Central memory CD8-positive, alpha-beta T cell (primary cell): ENCODE data around the gene SHC2.
"Not testable (repeated sequence)": the region's sequence is repeated elsewhere in the genome, so short reads cannot be mapped to it uniquely, and the experiment has no call there.

ENCODE experiments used
- ATAC-seq: fragments of 150-1000 bp; cut with Tn5 transposase; replicated peaks from 2 replicates; pipeline ENCODE4 v1.10.0; 2022; ENCODE audit warnings: mild to moderate bottlenecking, moderate FRiP score, moderate number of reproducible peaks; ENCODE audit not compliant: poor library complexity, severe bottlenecking; ENCODE audit errors: extremely low read depth
- DNase-seq, 2 donors: peaks; one replicate each; pipeline ENCODE4 v3.0.0; 2021; ENCODE audit warnings: low spot score in 2 of 2
- H3K27ac Mint-ChIP-seq: one replicate; pipeline ENCODE4 v1.8.0; 2022; ENCODE audit warnings: low read depth, mild to moderate bottlenecking, moderate library complexity, mixed read lengths
- H3K27me3 Mint-ChIP-seq: one replicate; pipeline ENCODE4 v1.8.0; 2022; ENCODE audit warnings: mixed read lengths
- H3K36me3 Mint-ChIP-seq: one replicate; pipeline ENCODE4 v1.8.0; 2022; ENCODE audit warnings: mild to moderate bottlenecking, moderate library complexity, mixed read lengths; ENCODE audit not compliant: insufficient read depth
- H3K4me1 Mint-ChIP-seq: one replicate; pipeline ENCODE4 v1.8.0; 2022; ENCODE audit warnings: mixed read lengths
- H3K4me3 Mint-ChIP-seq: one replicate; pipeline ENCODE4 v1.8.0; 2022; ENCODE audit warnings: mild to moderate bottlenecking, moderate library complexity, mixed read lengths
- H3K9me3 Mint-ChIP-seq: one replicate; pipeline ENCODE4 v1.8.0; 2022; ENCODE audit warnings: mixed read lengths

Gene SHC2

GRCh38 chr19:458091-459042 lies 2.5 kb downstream of the SHC2 start:
- Mint-ChIP-seq H3K27me3 (peaks cover 26% of the 10 kb centered on the region), H3K9me3 (no peaks in the 10 kb centered on the region), H3K4me3 (no peak overlapping the region), H3K4me1 (no peaks in the 10 kb centered on the region), H3K36me3 (peaks cover 5% of the 10 kb centered on the region), H3K27ac (no peak overlapping the region)
- DNase-seq, result no peak
- ATAC-seq, result no peak

- Mint-ChIP-seq H3K4me1 (no peaks in the 10 kb centered on the region), H3K4me3 (no peak overlapping the region), H3K36me3 (peaks cover 5% of the 10 kb centered on the region), H3K27me3 (peaks cover 20% of the 10 kb centered on the region), H3K9me3 (no peaks in the 10 kb centered on the region), H3K27ac (no peak overlapping the region)
- no peak for ATAC-seq
- DNase-seq, result no peak
Measured at GRCh38 chr19:457636-458035, 3.2 kb downstream of the SHC2 start.

GRCh38 chr19:456547-457110 lies 4.2 kb downstream of the SHC2 start:
- Mint-ChIP-seq H3K4me3 (no peak overlapping the region), H3K9me3 (no peaks in the 10 kb centered on the region), H3K36me3 (peaks cover 4% of the 10 kb centered on the region), H3K27ac (no peak overlapping the region), H3K27me3 (peaks cover 17% of the 10 kb centered on the region), H3K4me1 (no peaks in the 10 kb centered on the region)
- ATAC-seq, result no peak
- no peak for DNase-seq

- DNase-seq, result no peak
- no peak overlapping the region for H3K4me3 Mint-ChIP-seq
- no peaks in the 10 kb centered on the region for H3K9me3 Mint-ChIP-seq
- H3K4me1 Mint-ChIP-seq, result no peaks in the 10 kb centered on the region
- H3K27ac Mint-ChIP-seq, result no peak overlapping the region
- H3K27me3 Mint-ChIP-seq, result peaks cover 17% of the 10 kb centered on the region
- ATAC-seq, result no peak
- H3K36me3 Mint-ChIP-seq, result peaks cover 3% of the 10 kb centered on the region
Measured at GRCh38 chr19:455851-456546, 4.8 kb downstream of the SHC2 start.

- DNase-seq, result no peak
- H3K27me3 Mint-ChIP-seq, result peaks cover 17% of the 10 kb centered on the region
- no peak for ATAC-seq
- H3K27ac Mint-ChIP-seq, result no peak overlapping the region
- H3K9me3 Mint-ChIP-seq, result no peaks in the 10 kb centered on the region
- no peak overlapping the region for H3K4me3 Mint-ChIP-seq
- peaks cover 5% of the 10 kb centered on the region for H3K36me3 Mint-ChIP-seq
- H3K4me1 Mint-ChIP-seq, result no peaks in the 10 kb centered on the region
Measured at GRCh38 chr19:455031-455705, 5.7 kb downstream of the SHC2 start.

GRCh38 chr19:453606-454005 lies 7.2 kb downstream of the SHC2 start:
- H3K27me3 Mint-ChIP-seq, result peaks cover 17% of the 10 kb centered on the region
- H3K4me1 Mint-ChIP-seq, result no peaks in the 10 kb centered on the region
- no peak overlapping the region for H3K4me3 Mint-ChIP-seq
- no peak for ATAC-seq
- H3K36me3 Mint-ChIP-seq, result peaks cover 2% of the 10 kb centered on the region
- no peak overlapping the region for H3K27ac Mint-ChIP-seq
- H3K9me3 Mint-ChIP-seq, result no peaks in the 10 kb centered on the region
- no peak for DNase-seq

- Mint-ChIP-seq H3K4me3 (no peak overlapping the region), H3K9me3 (no peaks in the 10 kb centered on the region), H3K4me1 (no peaks in the 10 kb centered on the region), H3K27ac (no peak overlapping the region), H3K27me3 (peaks cover 16% of the 10 kb centered on the region), H3K36me3 (peaks cover 2% of the 10 kb centered on the region)
- ATAC-seq, result no peak
- DNase-seq, result no peak
Measured at GRCh38 chr19:452829-453228, 8.0 kb downstream of the SHC2 start.

- not testable (repeated sequence) for H3K36me3 Mint-ChIP-seq, H3K4me1 Mint-ChIP-seq, H3K4me3 Mint-ChIP-seq, ATAC-seq, H3K27ac Mint-ChIP-seq, H3K9me3 Mint-ChIP-seq, DNase-seq, H3K27me3 Mint-ChIP-seq
Measured at GRCh38 chr19:450912-451481, 9.8 kb downstream of the SHC2 start.

GRCh38 chr19:449916-450315 lies 10.9 kb downstream of the SHC2 start:
- ATAC-seq (no peak), DNase-seq (no peak)
- Mint-ChIP-seq H3K36me3 (peaks cover 2% of the 10 kb centered on the region), H3K9me3 (no peaks in the 10 kb centered on the region), H3K4me1 (no peaks in the 10 kb centered on the region), H3K27ac (no peak overlapping the region), H3K4me3 (no peak overlapping the region), H3K27me3 (no peaks in the 10 kb centered on the region)

- no peak for DNase-seq
- Mint-ChIP-seq H3K27me3 (no peaks in the 10 kb centered on the region), H3K27ac (no peak overlapping the region), H3K9me3 (no peaks in the 10 kb centered on the region), H3K4me3 (no peak overlapping the region), H3K4me1 (no peaks in the 10 kb centered on the region), H3K36me3 (peaks cover 2% of the 10 kb centered on the region)
- ATAC-seq, result no peak
Measured at GRCh38 chr19:447816-448560, 12.8 kb downstream of the SHC2 start.

GRCh38 chr19:447064-447426 lies 13.8 kb downstream of the SHC2 start:
- DNase-seq (no peak), ATAC-seq (no peak)
- no peaks in the 10 kb centered on the region for H3K4me1 Mint-ChIP-seq
- no peak overlapping the region for H3K4me3 Mint-ChIP-seq
- H3K27me3 Mint-ChIP-seq, result peaks cover 3% of the 10 kb centered on the region
- H3K9me3 Mint-ChIP-seq, result peaks cover 3% of the 10 kb centered on the region
- peaks cover 2% of the 10 kb centered on the region for H3K36me3 Mint-ChIP-seq
- H3K27ac Mint-ChIP-seq, result no peak overlapping the region
